A673 (cell line): ENCODE data around the gene SGMS1. TPM values are rescaled to one million over a fixed set of nuclear protein-coding genes. Genes with fewer than 3 reads are reported as not detected.

Experiments used
- BruUV-seq: library from RNA; stranded (reverse); fragments of 400-500 nt; replicated peaks from 2 replicates; lab custom pipeline; 2021; lab: Mats Ljungman, UMichigan
- CTCF ChIA-PET: fragments of 300-600 bp; sonication (Branson Sonifier 250); formaldehyde crosslinking; loops from one replicate; lab custom pipeline; 2022; ENCODE audit warnings: antibody characterized with exemption; lab: Charles Lee
- POLR2A ChIA-PET: fragments of 300-600 bp; sonication (Branson Sonifier 250); formaldehyde crosslinking; loops from one replicate; lab custom pipeline; 2022; ENCODE audit warnings: antibody characterized with exemption; ENCODE audit not compliant: low non-redundant PET; lab: Charles Lee
- DNase-seq: peaks from one replicate; pipeline ENCODE4 v3.0.0-alpha.2; 2015; ENCODE audit warnings: low spot score
- H3K27ac ChIP-seq: fragments of 200-600 bp; sonication (generic); 2 replicates; pipeline ENCODE4 v1.5.1; 2016; ENCODE audit warnings: mixed run types, low read depth, mild to moderate bottlenecking, mixed read lengths, antibody characterized with exemption, low read length; ENCODE audit not compliant: poor library complexity, severe bottlenecking
- H3K27me3 ChIP-seq: fragments of 200-600 bp; sonication (generic); replicated peaks from 2 replicates; pipeline ENCODE4 v1.6.1; 2017; ENCODE audit warnings: mixed run types, low read depth, mild to moderate bottlenecking, mixed read lengths, antibody characterized with exemption, low read length; ENCODE audit not compliant: insufficient read depth, poor library complexity
- H3K36me3 ChIP-seq: fragments of 200-600 bp; sonication (generic); 2 replicates; pipeline ENCODE4 v1.6.1; 2016; ENCODE audit warnings: mixed run types, mild to moderate bottlenecking, mixed read lengths, antibody characterized with exemption, low read length; ENCODE audit not compliant: insufficient read depth, poor library complexity, severe bottlenecking
- H3K4me1 ChIP-seq: fragments of 200-600 bp; sonication (generic); 2 replicates; pipeline ENCODE4 v1.6.1; 2017; ENCODE audit warnings: mixed run types, mild to moderate bottlenecking, mixed read lengths, antibody characterized with exemption, low read length; ENCODE audit not compliant: insufficient read depth, poor library complexity, severe bottlenecking
- H3K4me3 ChIP-seq: fragments of 200-600 bp; sonication (generic); 2 replicates; pipeline ENCODE4 v1.5.1; 2016; ENCODE audit warnings: low read depth, mixed run types, mild to moderate bottlenecking, mixed read lengths, low read length; ENCODE audit not compliant: poor library complexity, severe bottlenecking
- H3K9me3 ChIP-seq: fragments of 200-600 bp; sonication (generic); 2 replicates; pipeline ENCODE4 v1.6.1; 2016; ENCODE audit warnings: mixed run types, low read depth, mild to moderate bottlenecking, mixed read lengths, antibody characterized with exemption, low read length; ENCODE audit not compliant: poor library complexity, severe bottlenecking
- EZH2 ChIP-seq: fragments of 200-600 bp; sonication (generic); IDR thresholded peaks from 2 replicates; pipeline ENCODE4 v1.6.1; 2017; ENCODE audit warnings: borderline replicate concordance, low read depth, mild to moderate bottlenecking, mixed read lengths, antibody characterized with exemption, low read length; ENCODE audit not compliant: poor library complexity, severe bottlenecking
- intact Hi-C: fragments of 100-400 bp; cut with micrococcal nuclease; formaldehyde crosslinking; loops from one replicate; pipeline ENCODE4 v1.10.0; 2022; ENCODE audit not compliant: unreplicated experiment
- total RNA-seq: library from RNA; stranded (reverse); gene quantifications from 2 replicates; pipeline ENCODE4 v1.2.3, GENCODE V29; 2021
- TF ChIP-seq, protein P1 (sequence below): fragments of 300-800, 200-600 bp; sonication (generic); conservative IDR thresholded peaks from 2 replicates; pipeline ENCODE4 v1.5.1; 2017; ENCODE audit warnings: low read depth, mild to moderate bottlenecking, antibody characterized with exemption, low read length, moderate library complexity, mixed read lengths

SGMS1 gene
- total RNA-seq, 1 experiment from 2014 or later: 13.0 TPM

DNA sequence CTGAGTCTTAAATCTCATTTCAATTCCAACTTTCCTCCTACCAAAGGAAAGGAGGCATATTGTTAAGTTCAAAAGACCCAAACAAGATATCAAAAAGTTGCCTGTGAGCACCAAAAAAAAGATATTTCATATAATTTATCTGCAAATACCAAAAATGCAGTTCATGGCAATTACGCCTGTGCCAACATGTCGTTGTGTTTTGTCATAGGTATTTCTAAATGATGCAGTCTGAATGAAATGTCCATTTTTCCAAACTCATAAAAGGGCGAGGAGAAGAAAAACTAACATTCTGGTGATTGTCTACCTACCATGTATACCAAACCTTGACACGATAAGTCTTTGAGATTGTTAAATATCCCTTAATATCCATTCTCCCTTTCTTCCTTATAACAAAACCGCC, 109.8 kb downstream of the SGMS1 start:
- POLR2A ChIA-PET: no interaction called here
- no peaks in the 10 kb centered on the region for H3K9me3 ChIP-seq
- H3K27ac ChIP-seq: no peak overlapping the region
- DNase-seq: no peak
- no peaks in the 10 kb centered on the region for H3K36me3 ChIP-seq
- H3K4me3 ChIP-seq: no peak overlapping the region
- TF ChIP-seq EZH2: no peak
- TF ChIP-seq, protein P1, sequence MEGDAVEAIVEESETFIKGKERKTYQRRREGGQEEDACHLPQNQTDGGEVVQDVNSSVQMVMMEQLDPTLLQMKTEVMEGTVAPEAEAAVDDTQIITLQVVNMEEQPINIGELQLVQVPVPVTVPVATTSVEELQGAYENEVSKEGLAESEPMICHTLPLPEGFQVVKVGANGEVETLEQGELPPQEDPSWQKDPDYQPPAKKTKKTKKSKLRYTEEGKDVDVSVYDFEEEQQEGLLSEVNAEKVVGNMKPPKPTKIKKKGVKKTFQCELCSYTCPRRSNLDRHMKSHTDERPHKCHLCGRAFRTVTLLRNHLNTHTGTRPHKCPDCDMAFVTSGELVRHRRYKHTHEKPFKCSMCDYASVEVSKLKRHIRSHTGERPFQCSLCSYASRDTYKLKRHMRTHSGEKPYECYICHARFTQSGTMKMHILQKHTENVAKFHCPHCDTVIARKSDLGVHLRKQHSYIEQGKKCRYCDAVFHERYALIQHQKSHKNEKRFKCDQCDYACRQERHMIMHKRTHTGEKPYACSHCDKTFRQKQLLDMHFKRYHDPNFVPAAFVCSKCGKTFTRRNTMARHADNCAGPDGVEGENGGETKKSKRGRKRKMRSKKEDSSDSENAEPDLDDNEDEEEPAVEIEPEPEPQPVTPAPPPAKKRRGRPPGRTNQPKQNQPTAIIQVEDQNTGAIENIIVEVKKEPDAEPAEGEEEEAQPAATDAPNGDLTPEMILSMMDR: no peak
- H3K27me3 ChIP-seq: no peaks in the 10 kb centered on the region
- CTCF ChIA-PET: no interaction called here
- BruUV-seq: no TSS peak
- no peaks in the 10 kb centered on the region for H3K4me1 ChIP-seq
- intact Hi-C loops: no loop called here

DNA sequence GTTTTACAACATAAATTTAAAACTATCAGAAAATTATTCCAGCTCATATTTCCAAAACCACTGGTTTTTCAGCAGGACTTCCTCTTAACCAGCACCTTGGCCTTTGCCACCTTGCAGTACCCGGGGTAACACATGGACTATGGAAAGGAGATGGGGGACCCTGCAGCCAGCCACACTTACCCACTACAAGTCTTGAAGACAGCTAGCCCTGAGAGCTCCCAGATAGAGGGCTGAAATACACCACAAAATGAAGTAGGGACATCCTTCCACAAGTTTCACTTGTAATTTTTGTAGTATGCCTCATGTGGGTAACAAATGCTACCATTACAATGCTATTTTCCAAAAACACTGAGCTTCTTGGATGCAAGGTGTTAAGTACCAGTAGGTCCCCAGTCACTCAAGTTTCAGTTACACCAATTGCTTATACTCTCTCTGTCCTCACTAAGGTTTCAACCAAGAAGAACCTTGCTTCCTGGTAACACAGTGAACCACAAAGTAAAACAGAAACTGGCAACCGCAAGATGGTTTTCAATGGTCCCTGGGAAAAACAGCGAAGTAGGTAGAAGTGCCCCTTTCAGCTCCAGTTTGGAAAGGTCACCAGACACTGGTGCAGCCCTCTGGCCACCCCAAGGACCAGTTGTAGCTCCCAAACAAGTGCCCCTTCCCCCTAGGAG, 110.9 kb downstream of the SGMS1 start:
- no peaks in the 10 kb centered on the region for H3K36me3 ChIP-seq
- H3K27ac ChIP-seq: no peak overlapping the region
- H3K27me3 ChIP-seq: no peaks in the 10 kb centered on the region
- intact Hi-C loops: no loop called here
- no peaks in the 10 kb centered on the region for H3K9me3 ChIP-seq
- no peak for TF ChIP-seq EZH2
- TF ChIP-seq, protein P1: no peak
- ChIA-PET POLR2A (no interaction called here), CTCF (no interaction called here)
- BruUV-seq: no TSS peak
- no peak overlapping the region for H3K4me3 ChIP-seq
- no peaks in the 10 kb centered on the region for H3K4me1 ChIP-seq
- no peak for DNase-seq

DNA sequence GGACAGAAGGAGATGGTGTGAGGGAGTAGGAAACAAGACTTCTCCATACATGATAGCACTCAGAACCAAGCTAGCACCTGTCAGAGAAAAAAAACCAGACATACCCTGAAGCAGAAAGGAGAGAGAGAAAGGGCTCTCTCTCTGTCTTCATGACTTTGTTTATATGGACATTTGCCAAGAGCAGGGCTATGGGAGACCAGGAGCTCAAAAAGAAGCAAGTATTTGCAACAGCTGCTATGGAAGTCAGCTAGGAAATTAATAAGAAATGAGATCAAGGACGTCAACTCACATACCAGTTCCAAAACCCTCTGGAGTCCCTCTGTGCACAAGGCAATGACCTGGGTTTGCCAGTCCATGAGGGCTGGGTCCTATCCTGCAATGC, 111.6 kb downstream of the SGMS1 start:
- Histone ChIP-seq H3K4me1 (no peaks in the 10 kb centered on the region), H3K9me3 (no peaks in the 10 kb centered on the region), H3K36me3 (no peaks in the 10 kb centered on the region), H3K4me3 (no peak overlapping the region), H3K27ac (no peak overlapping the region), H3K27me3 (no peaks in the 10 kb centered on the region)
- TF ChIP-seq, protein P1: no peak
- TF ChIP-seq EZH2: no peak
- no TSS peak for BruUV-seq
- CTCF ChIA-PET: no interaction called here
- no peak for DNase-seq
- intact Hi-C loops: no loop called here
- POLR2A ChIA-PET: no interaction called here
